K562 (cell line): ENCODE results near the gene ZMIZ1.

Experiments used
- PURB ChIP-seq: sonication (generic); formaldehyde crosslinking; IDR thresholded peaks from 2 replicates; pipeline ENCODE4 v1.9.0; 2021; ENCODE audit warnings: low read depth, mild to moderate bottlenecking, missing genetic modification reagents
- ZFP30 ChIP-seq: fragments of 250-450 bp; sonication (Bioruptor Pico); IDR thresholded peaks from 2 replicates; pipeline ENCODE4 v1.8.0; 2022; ENCODE audit warnings: moderate library complexity, mild to moderate bottlenecking, inconsistent platforms, borderline replicate concordance
- TF ChIP-seq, protein P1 (sequence below): fragments of 200-600 bp; sonication (generic); IDR thresholded peaks from one replicate; pipeline ENCODE4 v1.6.1; 2012; ENCODE audit warnings: mild to moderate bottlenecking, low read depth, low read length, inconsistent platforms

DNA sequence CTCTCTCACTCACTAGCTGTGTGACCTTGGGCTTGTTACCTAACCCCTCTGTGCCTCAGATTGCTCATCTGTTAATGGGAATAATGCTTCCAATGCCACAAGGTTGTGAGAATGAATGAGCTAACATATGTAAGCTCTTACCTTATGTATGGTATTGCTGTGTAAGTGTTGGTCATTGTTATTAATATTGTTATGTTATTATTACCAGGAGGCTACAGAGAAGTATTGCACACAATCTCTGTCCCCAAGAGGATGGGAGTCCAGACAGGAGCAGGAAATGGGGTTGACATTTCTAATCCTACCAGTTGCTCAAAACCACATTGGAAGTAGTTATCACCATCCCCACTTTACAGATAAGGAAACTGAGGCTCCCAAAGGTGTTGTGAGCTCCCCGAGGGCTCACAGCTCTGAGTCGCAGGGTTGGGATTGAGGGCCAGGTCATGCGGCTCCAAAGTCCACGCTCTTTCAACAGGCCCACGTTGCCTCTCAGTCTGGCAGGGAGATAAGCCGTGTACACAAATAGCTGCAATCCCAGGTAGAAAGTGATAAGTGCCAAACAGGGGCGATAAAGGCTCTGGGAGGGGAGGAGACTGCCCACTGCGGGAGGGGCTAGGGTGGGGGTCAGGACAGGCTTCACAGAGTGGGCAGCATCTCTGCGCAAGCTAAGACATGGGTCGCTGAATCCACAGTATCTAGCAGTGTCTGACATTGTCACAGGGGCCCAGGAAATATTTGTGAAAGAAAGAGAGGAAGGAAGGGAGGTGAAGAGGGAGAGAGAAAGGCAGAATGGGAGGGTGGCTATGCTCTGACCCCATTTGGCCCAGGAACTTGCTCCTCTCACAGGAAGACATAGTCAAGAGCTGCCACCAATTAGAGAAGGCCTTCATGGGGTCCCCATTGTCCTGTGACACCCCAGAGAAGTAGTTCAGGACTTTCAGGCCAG lies 9.6 kb upstream of the ZMIZ1 start:
- TF ChIP-seq, protein P1, sequence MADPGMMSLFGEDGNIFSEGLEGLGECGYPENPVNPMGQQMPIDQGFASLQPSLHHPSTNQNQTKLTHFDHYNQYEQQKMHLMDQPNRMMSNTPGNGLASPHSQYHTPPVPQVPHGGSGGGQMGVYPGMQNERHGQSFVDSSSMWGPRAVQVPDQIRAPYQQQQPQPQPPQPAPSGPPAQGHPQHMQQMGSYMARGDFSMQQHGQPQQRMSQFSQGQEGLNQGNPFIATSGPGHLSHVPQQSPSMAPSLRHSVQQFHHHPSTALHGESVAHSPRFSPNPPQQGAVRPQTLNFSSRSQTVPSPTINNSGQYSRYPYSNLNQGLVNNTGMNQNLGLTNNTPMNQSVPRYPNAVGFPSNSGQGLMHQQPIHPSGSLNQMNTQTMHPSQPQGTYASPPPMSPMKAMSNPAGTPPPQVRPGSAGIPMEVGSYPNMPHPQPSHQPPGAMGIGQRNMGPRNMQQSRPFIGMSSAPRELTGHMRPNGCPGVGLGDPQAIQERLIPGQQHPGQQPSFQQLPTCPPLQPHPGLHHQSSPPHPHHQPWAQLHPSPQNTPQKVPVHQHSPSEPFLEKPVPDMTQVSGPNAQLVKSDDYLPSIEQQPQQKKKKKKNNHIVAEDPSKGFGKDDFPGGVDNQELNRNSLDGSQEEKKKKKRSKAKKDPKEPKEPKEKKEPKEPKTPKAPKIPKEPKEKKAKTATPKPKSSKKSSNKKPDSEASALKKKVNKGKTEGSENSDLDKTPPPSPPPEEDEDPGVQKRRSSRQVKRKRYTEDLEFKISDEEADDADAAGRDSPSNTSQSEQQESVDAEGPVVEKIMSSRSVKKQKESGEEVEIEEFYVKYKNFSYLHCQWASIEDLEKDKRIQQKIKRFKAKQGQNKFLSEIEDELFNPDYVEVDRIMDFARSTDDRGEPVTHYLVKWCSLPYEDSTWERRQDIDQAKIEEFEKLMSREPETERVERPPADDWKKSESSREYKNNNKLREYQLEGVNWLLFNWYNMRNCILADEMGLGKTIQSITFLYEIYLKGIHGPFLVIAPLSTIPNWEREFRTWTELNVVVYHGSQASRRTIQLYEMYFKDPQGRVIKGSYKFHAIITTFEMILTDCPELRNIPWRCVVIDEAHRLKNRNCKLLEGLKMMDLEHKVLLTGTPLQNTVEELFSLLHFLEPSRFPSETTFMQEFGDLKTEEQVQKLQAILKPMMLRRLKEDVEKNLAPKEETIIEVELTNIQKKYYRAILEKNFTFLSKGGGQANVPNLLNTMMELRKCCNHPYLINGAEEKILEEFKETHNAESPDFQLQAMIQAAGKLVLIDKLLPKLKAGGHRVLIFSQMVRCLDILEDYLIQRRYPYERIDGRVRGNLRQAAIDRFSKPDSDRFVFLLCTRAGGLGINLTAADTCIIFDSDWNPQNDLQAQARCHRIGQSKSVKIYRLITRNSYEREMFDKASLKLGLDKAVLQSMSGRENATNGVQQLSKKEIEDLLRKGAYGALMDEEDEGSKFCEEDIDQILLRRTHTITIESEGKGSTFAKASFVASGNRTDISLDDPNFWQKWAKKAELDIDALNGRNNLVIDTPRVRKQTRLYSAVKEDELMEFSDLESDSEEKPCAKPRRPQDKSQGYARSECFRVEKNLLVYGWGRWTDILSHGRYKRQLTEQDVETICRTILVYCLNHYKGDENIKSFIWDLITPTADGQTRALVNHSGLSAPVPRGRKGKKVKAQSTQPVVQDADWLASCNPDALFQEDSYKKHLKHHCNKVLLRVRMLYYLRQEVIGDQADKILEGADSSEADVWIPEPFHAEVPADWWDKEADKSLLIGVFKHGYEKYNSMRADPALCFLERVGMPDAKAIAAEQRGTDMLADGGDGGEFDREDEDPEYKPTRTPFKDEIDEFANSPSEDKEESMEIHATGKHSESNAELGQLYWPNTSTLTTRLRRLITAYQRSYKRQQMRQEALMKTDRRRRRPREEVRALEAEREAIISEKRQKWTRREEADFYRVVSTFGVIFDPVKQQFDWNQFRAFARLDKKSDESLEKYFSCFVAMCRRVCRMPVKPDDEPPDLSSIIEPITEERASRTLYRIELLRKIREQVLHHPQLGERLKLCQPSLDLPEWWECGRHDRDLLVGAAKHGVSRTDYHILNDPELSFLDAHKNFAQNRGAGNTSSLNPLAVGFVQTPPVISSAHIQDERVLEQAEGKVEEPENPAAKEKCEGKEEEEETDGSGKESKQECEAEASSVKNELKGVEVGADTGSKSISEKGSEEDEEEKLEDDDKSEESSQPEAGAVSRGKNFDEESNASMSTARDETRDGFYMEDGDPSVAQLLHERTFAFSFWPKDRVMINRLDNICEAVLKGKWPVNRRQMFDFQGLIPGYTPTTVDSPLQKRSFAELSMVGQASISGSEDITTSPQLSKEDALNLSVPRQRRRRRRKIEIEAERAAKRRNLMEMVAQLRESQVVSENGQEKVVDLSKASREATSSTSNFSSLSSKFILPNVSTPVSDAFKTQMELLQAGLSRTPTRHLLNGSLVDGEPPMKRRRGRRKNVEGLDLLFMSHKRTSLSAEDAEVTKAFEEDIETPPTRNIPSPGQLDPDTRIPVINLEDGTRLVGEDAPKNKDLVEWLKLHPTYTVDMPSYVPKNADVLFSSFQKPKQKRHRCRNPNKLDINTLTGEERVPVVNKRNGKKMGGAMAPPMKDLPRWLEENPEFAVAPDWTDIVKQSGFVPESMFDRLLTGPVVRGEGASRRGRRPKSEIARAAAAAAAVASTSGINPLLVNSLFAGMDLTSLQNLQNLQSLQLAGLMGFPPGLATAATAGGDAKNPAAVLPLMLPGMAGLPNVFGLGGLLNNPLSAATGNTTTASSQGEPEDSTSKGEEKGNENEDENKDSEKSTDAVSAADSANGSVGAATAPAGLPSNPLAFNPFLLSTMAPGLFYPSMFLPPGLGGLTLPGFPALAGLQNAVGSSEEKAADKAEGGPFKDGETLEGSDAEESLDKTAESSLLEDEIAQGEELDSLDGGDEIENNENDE = no peak
- no peak for TF ChIP-seq PURB (CRISPR knock-in tag)
- no peak for TF ChIP-seq ZFP30 (CRISPR knock-in tag)
